Neuronal stem cell (in vitro differentiated cells): ENCODE data around the gene SHCBP1. TPM values are rescaled to one million over a fixed set of nuclear protein-coding genes. Genes with fewer than 3 reads are reported as not detected.
"Not testable (repeated sequence)": the region's sequence is repeated elsewhere in the genome, so short reads cannot be mapped to it uniquely, and the experiment has no call there.

Experiments
- DNase-seq: peaks from one replicate; pipeline ENCODE4 v3.0.0-alpha.2; 2013; ENCODE audit warnings: low spot score
- H2AFZ ChIP-seq: one replicate; pipeline ENCODE4 v1.6.1; 2013; ENCODE audit warnings: mild to moderate bottlenecking, low read length, inconsistent platforms
- H2AK5ac ChIP-seq: 2 replicates; pipeline ENCODE4 v1.6.1; 2013; ENCODE audit warnings: low read depth, mild to moderate bottlenecking, inconsistent platforms, low read length, moderate library complexity, mixed read lengths
- H2BK120ac ChIP-seq: 2 replicates; pipeline ENCODE4 v1.6.1; 2013; ENCODE audit warnings: low read depth, mild to moderate bottlenecking, inconsistent platforms, low read length, moderate library complexity, mixed read lengths
- H2BK12ac ChIP-seq: one replicate; pipeline ENCODE4 v1.6.1; 2013; ENCODE audit warnings: low read length, inconsistent platforms
- H2BK15ac ChIP-seq: 2 replicates; pipeline ENCODE4 v1.6.1; 2013; ENCODE audit warnings: mild to moderate bottlenecking, low read length, inconsistent platforms, mixed read lengths
- H2BK5ac ChIP-seq: one replicate; pipeline ENCODE4 v1.6.1; 2013; ENCODE audit warnings: inconsistent platforms, mild to moderate bottlenecking, low read length, moderate library complexity
- H3K14ac ChIP-seq: one replicate; pipeline ENCODE4 v1.6.1; 2013; ENCODE audit warnings: low read length, inconsistent platforms
- H3K18ac ChIP-seq: 2 replicates; pipeline ENCODE4 v1.6.1; 2013; ENCODE audit warnings: low read length, inconsistent platforms
- H3K23ac ChIP-seq: 2 replicates; pipeline ENCODE4 v1.6.1; 2013; ENCODE audit warnings: low read depth, mild to moderate bottlenecking, mixed read lengths, low read length, inconsistent platforms; ENCODE audit not compliant: poor library complexity
- H3K27ac ChIP-seq: replicated peaks from 3 replicates; pipeline ENCODE4 v1.5.1; 2013; ENCODE audit warnings: low read length, inconsistent platforms
- H3K27me3 ChIP-seq, 3 experiments: 2 replicates each; pipeline ENCODE4 v1.6.1; 2013; ENCODE audit warnings: low read length in 3 of 3, mild to moderate bottlenecking in 2 of 3, inconsistent platforms in 1 of 3, low read depth in 1 of 3, mixed read lengths in 1 of 3, moderate library complexity in 1 of 3; ENCODE audit not compliant: control insufficient read depth in 3 of 3, insufficient read depth in 3 of 3
- H3K36me3 ChIP-seq, 2 donors: replicated peaks in 1 of 2; 2 replicates each; pipeline ENCODE4 v1.6.1; 2013; ENCODE audit warnings: low read length in 2 of 2; ENCODE audit not compliant: control insufficient read depth in 2 of 2, insufficient read depth in 2 of 2
- H3K4ac ChIP-seq: 2 replicates; pipeline ENCODE4 v1.6.1; 2013; ENCODE audit warnings: inconsistent platforms, mild to moderate bottlenecking, low read length, moderate library complexity
- H3K4me1 ChIP-seq, 2 donors: 1 replicate in 1 of 2; 2 replicates in 1 of 2; pipeline ENCODE4 v1.6.1; 2013; ENCODE audit warnings: low read length in 2 of 2, low read depth in 1 of 2; ENCODE audit not compliant: control insufficient read depth in 2 of 2, insufficient read depth in 1 of 2
- H3K4me2 ChIP-seq: one replicate; pipeline ENCODE4 v1.6.1; 2013; ENCODE audit warnings: mild to moderate bottlenecking, low read length, inconsistent platforms; ENCODE audit not compliant: insufficient read depth, poor library complexity, severe bottlenecking
- H3K4me3 ChIP-seq, 2 donors: 2 replicates each; pipeline ENCODE4 v1.5.1; 2013; ENCODE audit warnings: low read length in 2 of 2, mild to moderate bottlenecking in 2 of 2, inconsistent platforms in 1 of 2, moderate library complexity in 1 of 2
- H3K79me1 ChIP-seq: one replicate; pipeline ENCODE4 v1.6.1; 2013; ENCODE audit warnings: low read depth, mild to moderate bottlenecking, inconsistent platforms, low read length, moderate library complexity
- H3K9ac ChIP-seq: one replicate; pipeline ENCODE4 v1.6.1; 2013; ENCODE audit warnings: mild to moderate bottlenecking, low read depth, low read length, inconsistent platforms; ENCODE audit not compliant: poor library complexity
- H3K9me3 ChIP-seq, 2 donors: replicated peaks in 1 of 2; 2 replicates each; pipeline versions ENCODE3 to v1.6.1; 2013; ENCODE audit warnings: low read length in 2 of 2, mild to moderate bottlenecking in 2 of 2, inconsistent platforms in 1 of 2, low read depth in 1 of 2, mixed read lengths in 1 of 2, moderate library complexity in 1 of 2; ENCODE audit not compliant: control insufficient read depth in 2 of 2, insufficient read depth in 1 of 2
- H4K8ac ChIP-seq: one replicate; pipeline ENCODE4 v1.6.1; 2013; ENCODE audit warnings: low read depth, mild to moderate bottlenecking, inconsistent platforms, low read length, moderate library complexity
- H4K91ac ChIP-seq: one replicate; pipeline ENCODE4 v1.6.1; 2013; ENCODE audit warnings: low read length, low read depth, mild to moderate bottlenecking, inconsistent platforms; ENCODE audit not compliant: poor library complexity
- WGBS, 2 donors: extraction: QIAGEN DNeasy Blood & Tissue Kit; methylation state at CpG; one replicate each; pipeline ENCODE4 v1.1.7; 2013; ENCODE audit warnings: missing lambda C conversion rate in 2 of 2, mixed read lengths in 1 of 2; ENCODE audit not compliant: insufficient read length in 2 of 2, insufficient replicate concordance in 1 of 2; ENCODE audit errors: extremely low coverage in 2 of 2; 5-methylcytosine and 5-hydroxymethylcytosine counted together
- small RNA-seq: library from polyadenylated mRNA; stranded (forward); fragments of <200 nt; extraction: miRNeasy Mini kit (QIAGEN cat#:217004); gene quantifications from one replicate; pipeline ENCODE3, GENCODE V24; 2013; ENCODE audit not compliant: insufficient read depth

Gene SHCBP1

DNA sequence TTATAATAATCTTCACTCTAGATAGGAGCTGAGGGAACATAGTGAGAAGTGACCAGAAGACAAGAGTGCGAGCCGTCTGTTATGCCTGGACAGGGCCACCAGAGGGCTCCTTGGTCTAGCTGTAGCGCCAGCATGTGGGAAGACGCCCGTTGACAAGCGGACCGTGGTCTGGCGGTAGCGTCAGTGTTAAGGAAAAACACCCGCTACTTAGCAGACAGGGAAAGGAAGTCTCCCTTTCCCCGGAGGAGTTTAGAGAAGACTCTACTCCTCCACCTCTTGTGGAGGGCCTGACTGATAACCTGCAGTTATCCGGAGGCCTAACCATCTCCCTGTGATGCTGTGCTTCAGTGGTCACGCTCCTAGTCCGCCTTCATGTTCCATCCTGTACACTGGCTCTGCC is 66.7 kb downstream of the SHCBP1 start:
- not testable (repeated sequence) for H3K4me3 ChIP-seq

DNA sequence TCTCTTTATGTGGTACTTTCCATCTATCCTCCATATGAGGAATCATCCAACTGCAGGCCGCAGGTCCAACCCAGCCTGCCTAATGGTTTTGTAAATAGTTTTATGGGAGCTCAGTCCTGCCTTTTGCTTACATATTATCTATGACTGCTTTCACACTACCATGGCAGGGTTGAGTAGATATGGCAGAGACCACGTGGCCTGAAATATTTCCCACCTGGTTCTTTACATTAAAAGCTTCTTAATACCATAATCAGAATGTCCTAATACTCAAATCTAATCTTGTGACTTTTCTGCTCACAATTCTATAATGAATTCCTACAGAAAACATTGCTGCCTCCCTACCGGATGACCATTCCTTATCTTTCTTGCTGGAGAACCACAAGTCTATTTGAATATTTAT is 71.7 kb downstream of the SHCBP1 start:
- WGBS, 2 donors = no CpG with 5 or more reads among the region's 3 CpGs
- no peak overlapping the region for H3K14ac ChIP-seq

More for the DNA sequence above, 66.7 kb downstream of the SHCBP1 start:
- not testable (repeated sequence) for H3K4me2 ChIP-seq, H3K27me3 ChIP-seq, H2AK5ac ChIP-seq, H2BK5ac ChIP-seq, H3K14ac ChIP-seq, H3K4ac ChIP-seq, H3K79me1 ChIP-seq, H3K23ac ChIP-seq, H3K4me1 ChIP-seq, H4K8ac ChIP-seq, H3K36me3 ChIP-seq, H2BK120ac ChIP-seq, H3K18ac ChIP-seq, H3K27ac ChIP-seq, H3K9ac ChIP-seq, H2BK12ac ChIP-seq, H3K9me3 ChIP-seq, H4K91ac ChIP-seq, H2BK15ac ChIP-seq
- H2AFZ ChIP-seq = peak overlapping the region; percentile 70
- no CpG with 5 or more reads among the region's 14 CpGs for whole genome bisulfite sequencing, 2 donors
- peak; percentile 20 for DNase-seq

More for the DNA sequence above, 71.7 kb downstream of the SHCBP1 start:
- Histone ChIP-seq H2BK120ac (no peak overlapping the region), H2AK5ac (no peak overlapping the region), H3K27ac (no peak overlapping the region), H3K4me1 (no peaks in the 10 kb centered on the region), H3K23ac (no peak overlapping the region), H3K79me1 (no peaks in the 10 kb centered on the region), H2BK15ac (no peak overlapping the region), H4K91ac (no peak overlapping the region), H3K4me2 (no peak overlapping the region), H3K18ac (no peak overlapping the region), H2AFZ (no peak overlapping the region), H2BK5ac (no peak overlapping the region), H3K27me3 (peaks cover 0 to 5% (median 0%) of the 10 kb centered on the region in 3 experiments), H3K36me3 (no peaks in the 10 kb centered on the region), H2BK12ac (no peak overlapping the region), H3K4me3 (no peak overlapping the region), H3K9ac (no peak overlapping the region), H3K9me3 (peaks cover 0 to 3% of the 10 kb centered on the region in 2 donors), H4K8ac (no peak overlapping the region), H3K4ac (no peak overlapping the region)
- no peak for DNase-seq

Small RNA genes lying within 50 kb of the gene (small RNA-seq; reads per million reads assigned to genes)
- not detected for gene RNU6-845P
